ENCODE measurements around the gene ZC3H6. TPM values are rescaled to one million over a fixed set of nuclear protein-coding genes. Genes with fewer than 3 reads are reported as not detected.

Gene ZC3H6
- total RNA-seq, 1 donor from 2014 or later: 15.8 TPM

GRCh38 chr2:112295407-112296078 lies 20.1 kb downstream of the ZC3H6 start:
- Mint-ChIP-seq H3K27me3 (ENCODE audit: low read depth) (no peaks in the 10 kb centered on the region), H3K36me3 (peaks cover 4% of the 10 kb centered on the region), H3K9me3 (peaks cover 7% of the 10 kb centered on the region), H3K27ac (no peak overlapping the region), H3K4me1 (peaks cover 35% of the 10 kb centered on the region), H3K4me3 (no peak overlapping the region)
- TF ChIP-seq CTCF (IDR thresholded peaks at IDR 0.05; ENCODE audit: unreplicated experiment): no peak
- DNase-seq (ENCODE audit: low spot score in 2 of 2, unreplicated experiment in 2 of 2): no peak

GRCh38 chr2:112296407-112296806 lies 21.0 kb downstream of the ZC3H6 start:
- peaks cover 43% of the 10 kb centered on the region for H3K4me1 Mint-ChIP-seq
- TF ChIP-seq CTCF (IDR thresholded peaks at IDR 0.05; ENCODE audit: unreplicated experiment): no peak
- H3K4me3 Mint-ChIP-seq: no peak overlapping the region
- H3K27ac Mint-ChIP-seq: no peak overlapping the region
- H3K27me3 Mint-ChIP-seq (ENCODE audit: low read depth): no peaks in the 10 kb centered on the region
- H3K9me3 Mint-ChIP-seq: peaks cover 7% of the 10 kb centered on the region
- no peak for DNase-seq (ENCODE audit: low spot score in 2 of 2, unreplicated experiment in 2 of 2)
- peaks cover 4% of the 10 kb centered on the region for H3K36me3 Mint-ChIP-seq

GRCh38 chr2:112301171-112301584 lies 25.8 kb downstream of the ZC3H6 start:
- H3K36me3 Mint-ChIP-seq: peaks cover 26% of the 10 kb centered on the region
- no peak for TF ChIP-seq CTCF (IDR thresholded peaks at IDR 0.05; ENCODE audit: unreplicated experiment)
- peak overlapping the region; percentile 87 for H3K27ac Mint-ChIP-seq
- peaks cover 13% of the 10 kb centered on the region for H3K9me3 Mint-ChIP-seq
- peaks cover 37% of the 10 kb centered on the region for H3K4me1 Mint-ChIP-seq
- no peak overlapping the region for H3K4me3 Mint-ChIP-seq
- no peaks in the 10 kb centered on the region for H3K27me3 Mint-ChIP-seq (ENCODE audit: low read depth)
- no peak for DNase-seq (ENCODE audit: low spot score in 2 of 2, unreplicated experiment in 2 of 2)

- Mint-ChIP-seq H3K36me3 (peaks cover 28% of the 10 kb centered on the region), H3K4me1 (peaks cover 31% of the 10 kb centered on the region), H3K4me3 (no peak overlapping the region), H3K27ac (peak overlapping the region; percentile 88), H3K27me3 (ENCODE audit: low read depth) (no peaks in the 10 kb centered on the region), H3K9me3 (peaks cover 13% of the 10 kb centered on the region)
- DNase-seq (ENCODE audit: low spot score in 2 of 2, unreplicated experiment in 2 of 2): no peak
- TF ChIP-seq CTCF (IDR thresholded peaks at IDR 0.05; ENCODE audit: unreplicated experiment): no peak
Measured at GRCh38 chr2:112301973-112302372, 26.6 kb downstream of the ZC3H6 start.

GRCh38 chr2:112304298-112304941 lies 29.0 kb downstream of the ZC3H6 start:
- peaks cover 11% of the 10 kb centered on the region for H3K9me3 Mint-ChIP-seq
- no peak for DNase-seq (ENCODE audit: low spot score in 2 of 2, unreplicated experiment in 2 of 2)
- no peak overlapping the region for H3K27ac Mint-ChIP-seq
- H3K36me3 Mint-ChIP-seq: peaks cover 26% of the 10 kb centered on the region
- TF ChIP-seq CTCF (IDR thresholded peaks at IDR 0.05; ENCODE audit: unreplicated experiment): no peak
- H3K27me3 Mint-ChIP-seq (ENCODE audit: low read depth): no peaks in the 10 kb centered on the region
- H3K4me3 Mint-ChIP-seq: no peak overlapping the region
- peaks cover 29% of the 10 kb centered on the region for H3K4me1 Mint-ChIP-seq

Measured in mesothelial cell of epicardium (in vitro differentiated cells).